NOMO-1 treated with DMSO at 0.1 percent for 48 hours (cell line): ENCODE measurements around the gene DLG3.
A peak's percentile ranks its signal among the peaks of the same experiment; 100 is the strongest.
"Not testable (repeated sequence)": the region's sequence is repeated elsewhere in the genome, so short reads cannot be mapped to it uniquely, and the experiment has no call there.

Experiments used
- DNase-seq: peaks from one replicate; lab custom pipeline; 2025; ENCODE audit not compliant: unreplicated experiment; lab: John Stamatoyannopoulos, UW

Gene DLG3

GRCh38 chrX:70444326-70444945, at the start of gene DLG3:
Gene DLG3, plus strand, starts transcription at chrX:70444835. Its CDS starts 367 bp downstream, at chrX:70445202.
- no peak for DNase-seq

GRCh38 chrX:70398899-70399298, 45.7 kb upstream of the DLG3 start:
- DNase-seq = peak; percentile 75

GRCh38 chrX:70400181-70400580, 44.5 kb upstream of the DLG3 start:
- DNase-seq = not testable (repeated sequence)

- no peak for DNase-seq
These were observed 41.9 kb upstream of the DLG3 start for GRCh38 chrX:70402721-70403120.

GRCh38 chrX:70405003-70405402, 39.6 kb upstream of the DLG3 start:
- no peak for DNase-seq

GRCh38 chrX:70410921-70411320, 33.7 kb upstream of the DLG3 start:
- no peak for DNase-seq

GRCh38 chrX:70411475-70411874, 33.2 kb upstream of the DLG3 start:
- no peak for DNase-seq

- no peak for DNase-seq
These were observed 23.0 kb upstream of the DLG3 start for GRCh38 chrX:70421618-70422017.

- DNase-seq = no peak
These were observed 21.7 kb upstream of the DLG3 start, which contains the start of gene GDPD2 for GRCh38 chrX:70422851-70423341. Gene GDPD2, plus strand, starts transcription at chrX:70423314. Its CDS starts 1,671 bp downstream, at chrX:70424985.

- DNase-seq = no peak
These were observed 20.5 kb upstream of the DLG3 start for GRCh38 chrX:70423936-70424675.

- no peak for DNase-seq
These were observed 19.8 kb upstream of the DLG3 start for GRCh38 chrX:70424801-70425200.

GRCh38 chrX:70426286-70427278, 18.1 kb upstream of the DLG3 start:
- no peak for DNase-seq

- DNase-seq = no peak
These were observed 17.3 kb upstream of the DLG3 start for GRCh38 chrX:70427365-70427764.

- DNase-seq = no peak
These were observed 14.9 kb upstream of the DLG3 start for GRCh38 chrX:70429759-70430158.

- peak; percentile 34 for DNase-seq
These were observed 11.4 kb upstream of the DLG3 start for GRCh38 chrX:70432936-70433847.

GRCh38 chrX:70433848-70434351, 10.7 kb upstream of the DLG3 start:
- DNase-seq = peak; percentile 37

GRCh38 chrX:70434352-70434866, 10.2 kb upstream of the DLG3 start:
- peak; percentile 33 for DNase-seq

GRCh38 chrX:70434914-70435586, 9.6 kb upstream of the DLG3 start:
- DNase-seq = no peak

- DNase-seq = no peak
These were observed 8.3 kb upstream of the DLG3 start for GRCh38 chrX:70436343-70436742.
